Measurements from ENCODE around the gene NPIPA3.
"Not testable (repeated sequence)": the region's sequence is repeated elsewhere in the genome, so short reads cannot be mapped to it uniquely, and the experiment has no call there.

The NPIPA3 gene

DNA sequence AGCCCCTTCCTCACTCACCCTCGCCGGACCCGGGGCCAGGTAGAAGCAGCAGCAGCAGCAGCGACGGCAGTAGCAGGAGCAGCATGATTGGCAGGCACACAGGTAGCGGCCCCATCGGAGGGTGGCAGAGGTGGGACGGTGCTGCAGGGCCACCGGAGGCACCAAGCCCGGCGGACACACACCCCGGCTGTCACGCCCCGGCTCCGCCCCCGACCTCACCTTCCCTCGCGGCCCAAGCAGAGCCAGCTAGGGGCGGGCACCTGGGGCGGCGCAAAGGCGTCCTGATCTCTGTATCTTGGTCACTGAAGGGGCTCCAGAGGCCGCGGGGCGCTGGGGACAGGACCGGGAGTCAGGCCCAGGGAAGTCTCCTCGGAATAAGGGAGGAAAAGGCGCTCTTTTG lies 30.0 kb downstream of the NPIPA3 start:
- not testable (repeated sequence) for H3K27ac ChIP-seq (ENCODE audit: low read depth, low read length, poor library complexity, severe bottlenecking); H3K9ac ChIP-seq (ENCODE audit: low read length); H2AFZ ChIP-seq (ENCODE audit: low read length); H3K9me2 ChIP-seq (ENCODE audit: low read depth, low read length); H3K36me3 ChIP-seq (ENCODE audit: insufficient read depth, low read length); H3K4me1 ChIP-seq (ENCODE audit: insufficient read depth, low read length, severe bottlenecking); H3K4me2 ChIP-seq (ENCODE audit: low read length); H3K4me3 ChIP-seq (ENCODE audit: low read depth, low read length, poor library complexity, severe bottlenecking); H4K20me1 ChIP-seq (ENCODE audit: insufficient read depth, low read length); H3F3A ChIP-seq (ENCODE audit: insufficient read depth, low read length); H3K79me2 ChIP-seq (ENCODE audit: insufficient read depth, low read length); H3K9me3 ChIP-seq (ENCODE audit: low read length); H3K27me3 ChIP-seq (ENCODE audit: insufficient read depth, low read length)

DNA sequence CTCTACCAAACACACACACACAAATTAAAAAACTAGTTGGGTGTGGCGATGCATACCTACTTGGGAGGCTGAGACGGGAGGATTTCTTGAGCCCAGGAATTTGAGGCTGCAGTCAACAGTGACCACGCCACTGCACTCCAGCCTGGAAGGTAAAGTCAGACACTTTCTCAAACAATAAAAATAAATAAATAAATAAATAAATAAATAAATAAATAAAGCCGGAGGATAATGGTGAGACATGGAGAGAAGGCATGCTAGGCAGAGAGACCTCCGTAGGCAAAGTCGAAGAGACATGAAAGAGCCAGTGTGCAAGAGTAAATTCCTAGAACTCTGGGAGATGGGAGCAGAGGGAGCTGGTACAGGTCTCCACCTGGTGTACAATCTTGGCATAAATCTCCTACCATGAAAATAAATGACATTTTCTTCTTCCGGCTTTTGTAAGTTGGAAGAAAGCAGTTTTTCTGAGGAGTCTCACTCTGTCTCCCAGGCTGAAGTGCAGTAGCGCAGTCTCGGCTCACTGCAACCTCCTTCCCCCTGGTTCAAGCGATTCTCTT lies 37.7 kb downstream of the NPIPA3 start:
- not testable (repeated sequence) for H3K36me3 ChIP-seq (ENCODE audit: insufficient read depth, low read length); H3K9ac ChIP-seq (ENCODE audit: low read length); H3K4me3 ChIP-seq (ENCODE audit: low read depth, low read length, poor library complexity, severe bottlenecking); H2AFZ ChIP-seq (ENCODE audit: low read length); H4K20me1 ChIP-seq (ENCODE audit: insufficient read depth, low read length); H3F3A ChIP-seq (ENCODE audit: insufficient read depth, low read length); H3K9me2 ChIP-seq (ENCODE audit: low read depth, low read length); H3K4me2 ChIP-seq (ENCODE audit: low read length); H3K9me3 ChIP-seq (ENCODE audit: low read length); H3K27me3 ChIP-seq (ENCODE audit: insufficient read depth, low read length); H3K79me2 ChIP-seq (ENCODE audit: insufficient read depth, low read length); H3K4me1 ChIP-seq (ENCODE audit: insufficient read depth, low read length, severe bottlenecking); H3K27ac ChIP-seq (ENCODE audit: low read depth, low read length, poor library complexity, severe bottlenecking)

DNA sequence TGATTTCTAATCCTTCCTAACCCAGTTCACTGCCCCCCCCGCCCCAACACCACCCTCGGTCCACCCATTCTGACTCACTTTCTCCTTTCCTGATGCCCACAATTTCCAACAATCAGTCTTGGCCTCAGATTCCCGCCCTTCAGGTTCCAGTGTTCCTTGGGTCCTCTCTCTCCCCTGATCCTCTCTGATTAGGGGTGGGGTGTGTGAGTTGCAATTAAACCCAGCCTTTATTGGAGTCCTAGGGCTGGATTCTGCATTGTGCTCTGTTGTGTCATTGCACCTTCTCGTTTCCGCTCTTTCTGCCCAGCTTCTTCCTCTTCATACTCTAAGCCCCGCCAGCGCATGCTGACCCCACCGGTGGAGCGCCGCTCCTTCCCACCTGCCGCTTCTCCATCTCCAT lies 38.6 kb downstream of the NPIPA3 start:
- not testable (repeated sequence) for H3F3A ChIP-seq (ENCODE audit: insufficient read depth, low read length); H3K27me3 ChIP-seq (ENCODE audit: insufficient read depth, low read length); H3K9ac ChIP-seq (ENCODE audit: low read length); H3K4me1 ChIP-seq (ENCODE audit: insufficient read depth, low read length, severe bottlenecking); H3K4me2 ChIP-seq (ENCODE audit: low read length); H3K9me3 ChIP-seq (ENCODE audit: low read length); H3K4me3 ChIP-seq (ENCODE audit: low read depth, low read length, poor library complexity, severe bottlenecking); H2AFZ ChIP-seq (ENCODE audit: low read length); H3K27ac ChIP-seq (ENCODE audit: low read depth, low read length, poor library complexity, severe bottlenecking); H3K36me3 ChIP-seq (ENCODE audit: insufficient read depth, low read length); H4K20me1 ChIP-seq (ENCODE audit: insufficient read depth, low read length); H3K9me2 ChIP-seq (ENCODE audit: low read depth, low read length); H3K79me2 ChIP-seq (ENCODE audit: insufficient read depth, low read length)

DNA sequence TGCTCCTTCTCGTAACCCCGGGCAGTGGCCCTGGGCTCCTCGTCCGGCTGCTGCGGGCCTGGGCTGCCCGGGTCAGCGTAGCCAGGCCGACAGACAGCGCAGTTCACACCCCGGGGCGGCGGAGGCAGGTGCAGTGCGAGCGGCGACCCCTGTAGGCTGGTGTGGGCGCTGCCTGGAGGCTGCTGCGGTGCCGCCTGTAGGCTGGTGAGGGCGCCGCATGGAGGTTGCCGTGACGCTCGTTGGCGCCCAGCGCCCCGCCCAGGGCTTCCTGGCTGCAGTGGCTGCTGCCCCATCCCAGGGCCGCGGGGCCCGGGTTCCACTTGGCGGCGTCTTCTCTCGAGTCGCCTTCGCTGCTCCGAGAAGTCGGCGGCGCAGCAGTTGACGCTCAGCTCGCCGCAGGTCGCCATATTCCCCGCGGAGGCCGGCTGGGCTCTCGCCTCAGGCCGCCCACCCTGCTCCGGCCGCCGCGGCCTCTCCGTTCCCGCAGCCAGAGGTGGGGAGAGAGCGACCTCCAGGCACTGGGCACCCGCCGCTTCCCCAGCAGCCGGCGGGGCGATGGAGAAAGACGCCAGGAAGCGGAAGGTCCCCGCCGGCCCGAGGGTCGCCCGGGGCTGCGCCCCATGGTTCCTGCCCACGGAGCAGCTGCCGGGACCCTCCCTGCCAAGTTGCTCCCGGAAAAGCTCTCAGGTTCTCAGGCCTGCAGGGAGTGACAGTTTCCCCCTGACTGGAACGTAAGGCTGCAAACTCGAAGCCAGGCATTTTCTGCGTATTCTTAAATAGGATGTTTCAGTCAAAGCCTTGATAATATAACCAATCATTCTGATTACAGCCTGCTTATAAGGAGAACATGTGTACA lies 39.3 kb downstream of the NPIPA3 start, which contains the start of gene NPIPA2:
Gene NPIPA2, plus strand, starts transcription at position 261 of the 856 bp plus-strand sequence. CDS start 5,533 bp downstream, outside the sequence.
- not testable (repeated sequence) for H4K20me1 ChIP-seq (ENCODE audit: insufficient read depth, low read length); H3K36me3 ChIP-seq (ENCODE audit: insufficient read depth, low read length); H3K9me3 ChIP-seq (ENCODE audit: low read length); H3K9me2 ChIP-seq (ENCODE audit: low read depth, low read length); H3K27me3 ChIP-seq (ENCODE audit: insufficient read depth, low read length); H3F3A ChIP-seq (ENCODE audit: insufficient read depth, low read length); H3K4me2 ChIP-seq (ENCODE audit: low read length); H3K4me1 ChIP-seq (ENCODE audit: insufficient read depth, low read length, severe bottlenecking); H2AFZ ChIP-seq (ENCODE audit: low read length); H3K9ac ChIP-seq (ENCODE audit: low read length); H3K4me3 ChIP-seq (ENCODE audit: low read depth, low read length, poor library complexity, severe bottlenecking); H3K27ac ChIP-seq (ENCODE audit: low read depth, low read length, poor library complexity, severe bottlenecking); H3K79me2 ChIP-seq (ENCODE audit: insufficient read depth, low read length)

DNA sequence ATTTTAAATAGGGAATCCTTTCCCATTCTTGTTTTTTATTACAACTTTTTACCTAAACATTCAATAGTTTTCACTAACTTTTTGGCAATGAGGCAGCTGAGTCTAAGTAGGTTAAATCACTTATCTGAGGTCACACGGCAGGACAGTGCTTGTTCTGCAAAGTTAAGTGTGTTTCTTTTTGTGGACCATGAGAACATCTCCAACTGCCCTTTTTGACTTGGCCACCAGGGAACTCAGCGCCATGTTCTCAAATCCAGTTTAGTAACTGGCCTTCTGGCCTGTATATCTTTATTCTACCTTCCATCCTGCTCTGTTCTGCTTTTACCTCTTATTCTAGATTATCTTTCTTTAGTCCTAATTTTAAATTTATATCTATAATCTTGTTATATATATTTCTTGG lies 70.4 kb downstream of the NPIPA3 start:
- not testable (repeated sequence) for H3K4me3 ChIP-seq (ENCODE audit: low read depth, low read length, poor library complexity, severe bottlenecking); H3K9me2 ChIP-seq (ENCODE audit: low read depth, low read length); H3F3A ChIP-seq (ENCODE audit: insufficient read depth, low read length); H3K9me3 ChIP-seq (ENCODE audit: low read length); H3K4me2 ChIP-seq (ENCODE audit: low read length); H3K9ac ChIP-seq (ENCODE audit: low read length); H2AFZ ChIP-seq (ENCODE audit: low read length); H3K4me1 ChIP-seq (ENCODE audit: insufficient read depth, low read length, severe bottlenecking); H3K36me3 ChIP-seq (ENCODE audit: insufficient read depth, low read length); H3K79me2 ChIP-seq (ENCODE audit: insufficient read depth, low read length); H3K27ac ChIP-seq (ENCODE audit: low read depth, low read length, poor library complexity, severe bottlenecking); H3K27me3 ChIP-seq (ENCODE audit: insufficient read depth, low read length); H4K20me1 ChIP-seq (ENCODE audit: insufficient read depth, low read length)

DNA sequence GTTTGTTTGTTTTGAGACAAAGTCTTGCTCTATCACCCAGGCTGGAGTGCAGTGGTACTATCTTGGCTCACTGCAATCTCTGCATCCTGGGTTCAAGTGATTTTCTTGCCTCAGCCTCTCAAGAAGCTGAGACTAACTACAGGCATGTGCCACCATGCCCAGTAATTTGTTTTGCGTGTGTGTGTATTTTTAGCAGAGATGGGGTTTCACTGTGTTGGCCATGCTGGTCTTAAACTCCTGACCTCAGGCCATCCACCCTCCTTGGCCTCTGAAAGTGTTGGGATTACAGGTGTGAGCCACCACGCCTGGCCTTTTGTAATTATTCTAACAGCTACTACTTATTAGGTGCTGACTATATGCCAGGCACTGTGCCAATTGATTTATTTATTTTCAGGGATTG lies 72.4 kb downstream of the NPIPA3 start:
- not testable (repeated sequence) for H4K20me1 ChIP-seq (ENCODE audit: insufficient read depth, low read length); H2AFZ ChIP-seq (ENCODE audit: low read length); H3K9ac ChIP-seq (ENCODE audit: low read length); H3F3A ChIP-seq (ENCODE audit: insufficient read depth, low read length); H3K4me2 ChIP-seq (ENCODE audit: low read length); H3K9me2 ChIP-seq (ENCODE audit: low read depth, low read length); H3K9me3 ChIP-seq (ENCODE audit: low read length); H3K27me3 ChIP-seq (ENCODE audit: insufficient read depth, low read length); H3K36me3 ChIP-seq (ENCODE audit: insufficient read depth, low read length); H3K27ac ChIP-seq (ENCODE audit: low read depth, low read length, poor library complexity, severe bottlenecking); H3K4me1 ChIP-seq (ENCODE audit: insufficient read depth, low read length, severe bottlenecking); H3K79me2 ChIP-seq (ENCODE audit: insufficient read depth, low read length); H3K4me3 ChIP-seq (ENCODE audit: low read depth, low read length, poor library complexity, severe bottlenecking)

Data from OCI-LY1 (cell line).